GM10248 (cell line): Measurements from ENCODE around the gene CLEC16A.

Experiments
- CTCF ChIA-PET: fragments of 300-600 bp; sonication (Branson Sonifier 250); formaldehyde crosslinking; extraction: SDS; loops from one replicate; lab custom pipeline; 2021; ENCODE audit warnings: antibody characterized with exemption; lab: Yijun Ruan, JAX
- POLR2A ChIA-PET: fragments of 350-650 bp; sonication (Branson Sonifier 250); formaldehyde crosslinking; extraction: SDS; loops from one replicate; lab custom pipeline; 2020; ENCODE audit warnings: antibody characterized with exemption; lab: Yijun Ruan, JAX
- DNase-seq: peaks from one replicate; pipeline ENCODE4 v3.0.0; 2012; ENCODE audit errors: extremely low spot score
- CTCF ChIP-seq: IDR thresholded peaks from 2 replicates; pipeline ENCODE4 v1.5.1; 2012; ENCODE audit warnings: mild to moderate bottlenecking, low read depth; ENCODE audit errors: extremely low read depth, missing control alignments, control extremely low read depth

Gene CLEC16A

GRCh38 chr16:11136600-11136999, 192.2 kb downstream of the CLEC16A start:
- POLR2A ChIA-PET, result no interaction called here
- TF ChIP-seq CTCF, result no peak
- CTCF ChIA-PET, result no interaction called here
- no peak for DNase-seq

GRCh38 chr16:11138022-11138768, 193.8 kb downstream of the CLEC16A start:
- ChIA-PET POLR2A (no interaction called here), CTCF (interaction anchor here (1.2 to 1.4 kb wide), 3 partner anchors 9 to 173 kb away, joined by 3 to 4 read pairs (median 3); no protein-coding TSS in a partner anchor)
- no peak for DNase-seq
- no peak for TF ChIP-seq CTCF

GRCh38 chr16:11138769-11139325, 194.5 kb downstream of the CLEC16A start:
- no peak for DNase-seq
- no peak for TF ChIP-seq CTCF
- POLR2A ChIA-PET, result no interaction called here
- CTCF ChIA-PET, result interaction anchor here (1.2 to 1.4 kb wide), 2 partner anchors 9 to 10 kb away, joined by 3 to 4 read pairs; no protein-coding TSS in a partner anchor

GRCh38 chr16:11139326-11140097, 195.1 kb downstream of the CLEC16A start:
- ChIA-PET POLR2A (no interaction called here), CTCF (interaction anchor here (0.7 to 1.4 kb wide), 3 partner anchors 8 to 40 kb away, joined by 3 to 4 read pairs (median 3); no protein-coding TSS in a partner anchor)
- no peak for TF ChIP-seq CTCF
- no peak for DNase-seq

- ChIA-PET CTCF (interaction anchor here (0.7 kb wide), 1 partner anchor 40 kb away, joined by 3 read pairs; no protein-coding TSS in a partner anchor), POLR2A (no interaction called here)
- no peak for TF ChIP-seq CTCF
- DNase-seq, result no peak
Measured at GRCh38 chr16:11140098-11140375, 195.7 kb downstream of the CLEC16A start.

GRCh38 chr16:11140466-11140865, 196.1 kb downstream of the CLEC16A start:
- no peak for DNase-seq
- TF ChIP-seq CTCF, result no peak
- POLR2A ChIA-PET, result no interaction called here
- CTCF ChIA-PET, result interaction anchor here (0.7 to 0.8 kb wide), 2 partner anchors 11 to 41 kb away, joined by 3 read pairs; no protein-coding TSS in a partner anchor
